HuH-7 (cell line): ENCODE measurements around the gene USP24.
A peak's percentile ranks its signal among the peaks of the same experiment; 100 is the strongest.
"Not testable (repeated sequence)": the region's sequence is repeated elsewhere in the genome, so short reads cannot be mapped to it uniquely, and the experiment has no call there.

ENCODE experiments used
- DNase-seq: peaks from one replicate; pipeline ENCODE4 v3.0.0; 2011; ENCODE audit warnings: low spot score

USP24 gene

GRCh38 chr1:55124470-55124869, 90.7 kb downstream of the USP24 start:
- no peak for DNase-seq

DNA sequence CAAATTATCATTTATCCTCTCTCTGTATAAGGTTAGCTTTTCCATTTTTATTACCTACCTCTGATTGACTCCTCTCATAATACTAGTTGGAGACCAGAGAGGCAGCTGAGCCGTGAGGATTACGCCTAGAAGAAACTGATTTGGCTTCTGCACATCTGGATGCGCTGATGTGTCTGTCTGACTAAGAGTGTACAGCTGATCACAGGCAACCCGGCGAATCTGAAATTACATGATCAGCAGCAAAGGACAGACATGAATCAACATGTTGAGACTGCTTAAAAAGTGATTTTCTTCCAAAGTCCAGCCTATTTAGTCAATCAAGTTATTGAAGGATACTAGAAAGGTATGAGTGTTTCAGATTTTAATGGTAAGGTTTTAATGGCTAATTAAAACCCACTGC, 94.6 kb downstream of the USP24 start:
- no peak for DNase-seq

DNA sequence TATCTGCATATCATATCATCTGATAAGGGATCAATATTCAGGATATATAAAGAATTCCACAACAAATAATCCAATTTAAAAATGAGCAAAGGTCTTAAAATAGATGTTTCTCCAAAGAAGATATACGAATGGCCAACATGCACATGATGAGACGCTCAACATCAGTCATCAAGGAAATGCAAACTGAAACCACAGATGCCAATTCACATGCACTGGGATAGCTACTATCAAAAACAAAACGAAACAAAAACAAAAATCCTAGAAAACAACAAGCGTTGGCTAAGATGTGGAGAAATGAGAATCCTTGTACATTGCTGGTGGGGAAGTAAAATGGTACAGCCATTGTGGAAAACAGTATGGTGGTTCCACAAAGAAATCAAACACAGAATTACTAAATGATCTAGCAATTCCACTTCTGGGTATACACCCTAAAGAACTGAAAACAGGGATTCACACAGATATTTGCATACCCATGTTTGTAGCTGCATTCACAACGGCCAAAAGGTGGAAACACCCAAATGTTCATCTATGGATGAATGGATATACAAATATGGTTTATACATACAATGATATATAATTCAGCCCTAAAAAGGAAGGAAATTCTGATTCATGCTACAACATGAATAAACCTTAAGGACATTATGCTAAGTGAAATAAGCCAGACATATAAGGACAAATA, 96.4 kb downstream of the USP24 start:
- DNase-seq, result no peak

- DNase-seq, result no peak
These were observed 97.2 kb downstream of the USP24 start for GRCh38 chr1:55117941-55118340.

DNA sequence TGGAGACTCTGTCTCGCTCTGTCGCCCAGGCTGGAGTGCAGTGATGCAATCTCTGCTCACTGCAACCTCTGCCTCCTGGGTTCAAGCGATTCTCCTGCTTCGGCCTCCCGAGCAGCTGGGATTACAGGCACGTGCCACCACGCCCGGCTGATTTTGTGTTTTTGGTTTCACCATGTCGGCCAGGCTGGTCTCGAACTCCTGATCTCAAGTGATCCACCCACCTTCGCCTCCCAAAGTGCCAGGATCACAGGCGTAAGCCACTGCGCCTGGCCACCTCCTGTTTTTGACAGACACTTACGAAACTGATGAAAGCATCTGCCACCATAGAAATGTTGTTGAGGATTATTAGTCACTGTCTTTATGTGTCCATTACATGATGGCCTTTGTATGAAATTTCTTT, 106.2 kb downstream of the USP24 start:
- DNase-seq, result not testable (repeated sequence)

DNA sequence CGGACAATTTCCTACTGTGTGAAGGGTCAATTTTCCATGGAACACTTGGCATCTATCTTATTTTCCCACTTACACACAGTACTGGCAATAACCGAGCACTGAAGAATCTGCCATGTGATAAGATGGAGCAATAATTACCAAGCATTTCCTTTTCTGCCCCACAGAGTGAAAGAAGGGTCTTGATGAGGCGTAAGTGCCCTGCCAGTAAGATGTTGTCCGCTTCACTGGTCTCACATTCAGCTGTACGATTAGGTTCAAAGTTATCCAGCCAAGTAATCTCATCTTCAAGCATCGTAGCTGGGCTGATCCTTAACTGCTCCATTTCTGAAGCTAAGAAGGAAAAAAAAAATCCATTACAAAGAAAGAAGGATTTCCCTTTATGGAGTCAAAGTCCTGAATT, 108.1 kb downstream of the USP24 start:
- no peak for DNase-seq

GRCh38 chr1:55103891-55104290, 111.3 kb downstream of the USP24 start:
- DNase-seq, result no peak

GRCh38 chr1:55095095-55095494, 120.1 kb downstream of the USP24 start:
- no peak for DNase-seq

DNA sequence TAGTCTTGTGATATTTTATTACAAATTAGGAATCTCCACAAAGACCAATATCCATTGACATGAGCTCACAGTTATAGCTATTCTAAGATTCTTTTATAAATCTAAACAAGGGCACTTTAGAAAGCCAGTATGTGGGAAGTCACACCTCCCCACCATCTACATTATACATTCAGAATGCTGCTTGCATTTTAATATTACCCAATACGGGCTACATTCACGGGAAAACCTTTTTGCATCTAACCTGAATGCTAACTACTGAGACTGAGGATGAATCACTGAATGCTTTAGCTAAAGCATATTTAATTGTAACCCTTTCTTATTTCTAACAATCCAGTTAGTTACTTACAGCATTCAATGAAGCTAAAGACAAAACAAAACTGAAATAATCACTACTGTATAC, 122.7 kb downstream of the USP24 start:
- DNase-seq, result no peak

DNA sequence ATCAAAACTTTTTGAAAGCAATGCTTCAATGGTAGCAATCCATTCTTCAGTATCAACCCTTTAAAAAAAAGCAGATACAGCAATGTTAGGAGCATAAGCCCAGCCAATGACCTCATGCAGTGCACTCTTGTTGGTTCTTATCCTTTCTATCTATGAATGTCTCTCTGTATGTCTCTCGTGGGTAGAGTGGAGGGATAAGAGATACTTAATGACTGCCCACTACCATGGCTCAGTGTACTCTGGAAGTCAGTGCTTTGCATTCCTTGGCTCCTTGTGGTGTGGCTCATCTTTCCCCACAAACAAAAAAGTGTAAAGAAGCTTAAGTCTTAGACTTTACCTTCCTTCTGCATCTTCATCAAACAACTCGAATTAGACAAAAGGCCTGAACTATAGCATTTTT, 125.5 kb downstream of the USP24 start:
- DNase-seq, result no peak

GRCh38 chr1:55088413-55088812, 126.8 kb downstream of the USP24 start:
- DNase-seq, result no peak

DNA sequence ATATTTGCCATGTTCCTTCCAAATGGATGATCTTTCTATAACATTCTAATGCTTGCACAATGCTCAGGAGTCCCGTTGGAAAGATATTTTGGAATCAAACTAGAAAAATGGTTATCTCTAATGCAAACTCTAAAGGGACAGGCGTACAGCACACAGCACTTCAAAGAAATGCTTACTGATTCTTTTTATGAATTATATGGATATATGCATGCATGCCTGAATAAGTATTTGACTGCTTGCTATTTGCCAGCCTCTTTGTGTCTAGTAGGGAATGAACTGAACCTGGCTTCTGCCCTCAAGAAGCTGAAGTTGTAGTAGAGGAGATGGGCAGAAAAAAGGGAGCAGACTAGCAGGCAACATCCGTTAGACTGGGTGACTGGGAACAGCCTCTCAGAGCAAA, 127.7 kb downstream of the USP24 start:
- no peak for DNase-seq

- DNase-seq, result no peak
These were observed 130.9 kb downstream of the USP24 start for GRCh38 chr1:55084257-55084656.

GRCh38 chr1:55081905-55082296, 133.3 kb downstream of the USP24 start:
- no peak for DNase-seq

GRCh38 chr1:55081188-55081904, 133.8 kb downstream of the USP24 start:
- no peak for DNase-seq

- DNase-seq, result no peak
These were observed 135.5 kb downstream of the USP24 start for GRCh38 chr1:55079651-55080050.

DNA sequence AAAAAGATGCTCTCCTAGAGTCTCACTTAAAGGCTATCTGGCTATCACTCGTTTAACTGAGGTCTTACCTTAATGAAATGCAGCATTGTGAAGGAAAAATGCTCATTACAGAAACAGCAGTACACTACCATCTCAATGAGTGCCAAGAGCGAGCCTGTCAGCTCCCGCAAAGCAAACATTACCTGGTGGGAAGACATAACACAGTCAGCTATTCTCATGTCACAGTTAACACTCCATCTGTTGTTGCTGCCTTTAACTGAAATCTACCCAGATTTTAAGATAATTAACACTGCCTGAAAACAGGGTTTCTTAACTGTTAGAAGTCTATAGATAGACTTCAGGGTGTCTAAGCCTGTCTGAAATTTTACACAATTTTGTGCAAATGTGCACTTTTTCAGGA, 136.7 kb downstream of the USP24 start:
- DNase-seq, result no peak

- no peak for DNase-seq
These were observed 138.8 kb downstream of the USP24 start for GRCh38 chr1:55076356-55076755.

- DNase-seq, result no peak
These were observed 140.7 kb downstream of the USP24 start for GRCh38 chr1:55074455-55074854.

GRCh38 chr1:55073187-55073916, 141.8 kb downstream of the USP24 start:
- DNase-seq, result no peak

DNA sequence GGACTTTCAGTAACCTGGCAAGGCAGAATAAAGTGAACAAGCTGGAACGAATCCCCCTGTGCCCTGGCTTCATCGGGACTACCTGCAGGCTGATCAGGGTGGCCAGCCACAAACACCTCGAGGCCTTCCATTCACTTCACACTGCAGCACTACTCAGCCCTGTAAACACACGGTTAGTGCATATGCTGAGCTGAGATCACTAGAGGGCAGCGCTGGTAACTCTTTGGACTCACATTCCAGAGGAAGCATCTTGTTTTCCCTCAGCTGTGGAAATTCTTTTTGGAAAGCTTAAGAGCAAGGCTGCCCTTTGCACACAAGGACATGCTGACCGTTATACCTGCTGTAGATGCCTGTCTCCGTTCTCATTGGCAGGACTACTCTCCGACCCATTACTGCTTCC, 143.7 kb downstream of the USP24 start:
- peak; percentile 76 for DNase-seq

DNA sequence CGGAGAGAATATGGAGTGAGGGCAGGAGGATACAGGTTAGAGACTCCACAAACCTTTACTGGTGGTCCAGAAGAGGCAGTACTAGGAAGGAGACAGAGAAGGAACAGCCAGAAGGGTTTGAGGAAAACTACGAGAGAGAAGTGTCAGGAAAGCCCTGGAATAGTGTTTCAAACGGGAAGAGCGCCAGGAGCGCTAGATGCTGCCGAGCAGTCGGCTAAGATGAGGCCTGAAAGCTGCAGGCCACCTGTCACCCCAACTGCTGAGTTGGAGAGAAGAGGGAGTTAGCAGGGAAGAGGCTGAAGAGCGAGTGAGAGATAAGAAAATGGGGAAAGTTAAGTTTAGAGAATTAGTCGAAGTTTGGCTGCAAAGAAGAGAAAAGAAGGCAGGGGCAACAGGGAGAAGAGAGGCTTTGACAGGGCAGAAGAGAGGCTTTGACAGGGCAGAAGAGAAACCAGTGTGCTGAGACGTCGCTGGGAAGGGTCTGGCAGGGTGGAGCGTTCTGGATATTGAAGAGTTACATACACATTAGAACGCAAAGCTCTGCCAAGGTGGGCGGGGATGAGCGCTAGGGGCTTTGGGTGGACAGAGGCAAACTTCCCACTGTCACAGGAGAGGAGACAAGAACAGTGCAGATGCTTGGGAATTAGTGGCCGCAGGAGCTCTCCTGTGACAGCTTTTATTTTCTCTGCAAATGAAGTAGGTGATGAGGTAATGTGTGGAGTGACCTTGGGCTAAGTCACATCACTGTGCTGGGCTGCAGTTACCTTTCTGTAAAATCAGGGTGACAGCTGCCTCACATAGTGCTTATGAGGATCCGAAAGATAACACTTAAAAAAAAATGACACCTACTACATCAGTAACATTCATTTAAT, 144.6 kb downstream of the USP24 start:
- no peak for DNase-seq
